Skin of body (tissue), 2 donors: ENCODE measurements around the gene DCST1. TPM values are rescaled to one million over a fixed set of nuclear protein-coding genes. Genes with fewer than 3 reads are reported as not detected.
"Not testable (repeated sequence)": the region's sequence is repeated elsewhere in the genome, so short reads cannot be mapped to it uniquely, and the experiment has no call there.

Experiments
- DNase-seq: peaks from one replicate; lab custom pipeline; 2025; lab: John Stamatoyannopoulos, UW
- total RNA-seq: library from RNA; depleted of rRNA; stranded (reverse); fragments of >200 nt; gene quantifications from one replicate; pipeline ENCODE4 v1.2.3, GENCODE V29; 2014

Gene DCST1, protein sequence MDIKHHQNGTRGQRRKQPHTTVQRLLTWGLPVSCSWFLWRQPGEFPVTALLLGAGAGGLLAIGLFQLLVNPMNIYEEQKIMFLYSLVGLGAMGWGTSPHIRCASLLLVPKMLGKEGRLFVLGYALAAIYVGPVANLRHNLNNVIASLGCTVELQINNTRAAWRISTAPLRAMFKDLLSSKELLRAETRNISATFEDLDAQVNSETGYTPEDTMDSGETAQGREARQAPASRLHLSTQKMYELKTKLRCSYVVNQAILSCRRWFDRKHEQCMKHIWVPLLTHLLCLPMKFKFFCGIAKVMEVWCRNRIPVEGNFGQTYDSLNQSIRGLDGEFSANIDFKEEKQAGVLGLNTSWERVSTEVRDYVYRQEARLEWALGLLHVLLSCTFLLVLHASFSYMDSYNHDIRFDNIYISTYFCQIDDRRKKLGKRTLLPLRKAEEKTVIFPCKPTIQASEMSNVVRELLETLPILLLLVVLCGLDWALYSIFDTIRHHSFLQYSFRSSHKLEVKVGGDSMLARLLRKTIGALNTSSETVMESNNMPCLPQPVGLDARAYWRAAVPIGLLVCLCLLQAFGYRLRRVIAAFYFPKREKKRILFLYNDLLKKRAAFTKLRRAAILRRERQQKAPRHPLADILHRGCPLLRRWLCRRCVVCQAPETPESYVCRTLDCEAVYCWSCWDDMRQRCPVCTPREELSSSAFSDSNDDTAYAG
- total RNA-seq: 0.10 TPM

DNA sequence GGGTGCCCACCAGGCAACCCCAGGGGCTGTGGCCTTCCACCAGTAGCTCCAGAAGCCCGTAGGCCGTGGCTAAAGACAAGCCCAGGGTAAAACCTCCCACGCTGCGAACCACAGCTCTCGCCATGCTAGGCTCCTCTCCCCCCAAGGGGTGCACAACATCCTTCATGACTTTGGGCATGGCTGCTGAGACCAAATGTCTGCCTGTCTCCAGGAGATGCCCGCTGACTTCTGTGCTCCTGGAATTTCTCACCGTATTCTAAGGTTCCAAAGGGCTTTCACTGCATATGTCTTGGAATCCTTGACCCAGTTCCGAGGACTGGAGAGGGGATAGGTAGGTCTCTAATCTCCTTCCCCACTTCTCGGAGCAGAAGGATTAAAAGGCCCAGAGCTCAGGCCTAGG, at the start of gene DCST1, which contains the start of gene DCST2:
TSS of gene DCST1 (plus strand) at position 301 of the 400 bp plus-strand sequence. CDS start 213 bp downstream, outside the sequence.
TSS of gene DCST2 (minus strand) at position 258 of the 400 bp plus-strand sequence. CDS start at position 178, 80 bp downstream.
- DNase-seq: no peak

DNA sequence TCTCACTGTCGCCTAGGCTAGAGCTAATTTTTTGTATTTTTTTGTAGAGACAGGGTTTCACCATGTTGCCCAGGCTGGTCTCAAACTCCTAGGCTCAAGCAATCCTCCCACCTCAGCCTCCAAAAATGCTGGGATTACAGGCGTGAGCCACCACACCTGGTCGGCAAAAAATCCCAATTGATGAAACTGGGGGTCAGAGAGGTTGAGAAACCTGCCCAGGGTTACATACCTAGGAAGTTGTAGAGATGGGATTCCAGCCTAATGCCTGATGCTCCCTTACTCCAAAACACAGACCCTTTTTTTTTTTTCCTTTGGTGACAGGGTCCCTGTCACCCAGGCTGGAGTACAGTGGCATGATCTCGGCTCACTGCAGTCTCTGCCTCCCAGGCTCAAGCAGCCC, 46.9 kb upstream of the DCST1 start:
- not testable (repeated sequence) for DNase-seq

DNA sequence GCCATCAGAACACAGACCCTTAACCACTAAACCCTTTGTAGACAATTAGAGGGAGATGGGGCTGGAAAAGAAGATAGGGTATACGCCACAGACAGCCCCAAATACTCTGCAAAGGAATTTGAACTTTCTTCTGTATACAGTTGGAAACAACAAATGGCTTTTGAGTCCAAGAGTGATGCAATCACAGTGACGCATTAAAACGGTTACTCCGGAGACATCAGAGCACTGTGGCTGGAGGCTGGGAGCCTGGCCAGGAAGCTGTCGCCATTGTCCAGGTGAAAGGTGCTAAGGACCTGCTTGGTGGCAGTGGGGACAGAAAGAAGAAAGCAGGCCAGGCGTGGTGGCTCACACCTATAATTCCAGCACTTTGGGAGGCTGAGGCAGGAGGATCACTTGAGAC, 46.3 kb upstream of the DCST1 start:
- DNase-seq: no peak

DNA sequence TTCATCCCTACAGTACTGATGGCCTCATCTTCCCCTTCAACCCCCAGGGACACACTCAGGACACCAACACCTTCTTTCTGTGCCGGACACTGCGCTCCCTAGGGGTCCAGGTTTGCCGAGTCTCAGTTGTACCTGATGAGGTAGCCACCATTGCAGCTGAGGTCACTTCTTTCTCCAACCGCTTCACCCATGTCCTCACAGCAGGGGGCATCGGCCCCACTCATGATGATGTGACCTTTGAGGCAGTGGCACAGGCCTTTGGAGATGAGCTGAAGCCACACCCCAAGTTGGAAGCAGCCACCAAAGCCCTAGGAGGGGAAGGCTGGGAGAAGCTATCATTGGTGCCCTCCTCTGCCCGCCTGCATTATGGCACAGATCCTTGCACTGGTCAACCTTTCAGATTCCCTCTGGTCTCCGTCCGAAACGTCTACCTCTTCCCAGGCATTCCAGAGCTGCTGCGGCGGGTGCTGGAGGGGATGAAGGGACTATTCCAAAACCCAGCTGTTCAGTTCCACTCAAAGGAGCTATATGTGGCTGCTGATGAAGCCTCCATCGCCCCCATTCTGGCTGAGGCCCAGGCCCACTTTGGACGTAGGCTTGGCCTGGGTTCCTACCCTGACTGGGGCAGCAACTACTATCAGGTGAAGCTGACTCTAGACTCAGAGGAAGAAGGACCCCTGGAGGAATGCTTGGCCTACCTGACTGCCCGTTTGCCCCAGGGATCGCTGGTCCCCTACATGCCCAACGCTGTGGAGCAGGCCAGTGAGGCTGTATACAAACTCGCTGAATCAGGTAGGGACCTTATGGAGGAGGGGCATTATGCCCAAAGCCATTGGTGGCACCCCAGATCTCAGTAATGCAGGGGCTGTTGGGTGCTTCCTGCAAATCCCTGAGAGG, 45.3 kb upstream of the DCST1 start:
- DNase-seq: no peak

DNA sequence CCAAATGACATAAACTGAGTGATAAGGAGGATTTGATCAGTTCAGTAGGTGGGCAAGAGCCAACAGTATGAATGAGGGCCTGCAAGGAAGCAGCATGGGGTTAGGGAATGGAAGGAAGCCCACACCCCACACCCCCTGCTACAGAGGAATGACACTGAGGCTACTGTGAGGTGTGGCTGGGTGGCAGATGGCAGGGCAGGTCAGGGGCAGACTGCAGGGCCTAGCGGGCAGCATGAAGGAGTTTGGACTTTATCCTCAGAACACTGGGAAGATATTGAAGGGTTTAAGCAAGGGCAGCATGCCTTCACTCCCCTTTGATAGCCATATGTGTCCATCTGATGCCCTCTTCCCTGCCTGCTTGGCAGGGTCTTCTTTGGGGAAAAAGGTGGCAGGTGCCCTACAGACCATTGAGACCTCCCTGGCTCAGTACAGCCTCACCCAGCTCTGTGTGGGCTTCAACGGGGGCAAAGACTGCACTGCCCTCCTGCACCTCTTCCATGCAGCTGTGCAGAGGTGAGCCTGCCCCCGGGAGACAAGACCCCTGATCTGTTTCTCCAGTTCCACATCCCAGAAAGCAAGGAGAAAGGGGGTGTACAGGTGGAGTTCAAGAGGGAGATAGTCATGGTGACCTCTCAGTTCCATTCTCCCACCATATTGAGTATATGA, 44.3 kb upstream of the DCST1 start:
- no peak for DNase-seq

DNA sequence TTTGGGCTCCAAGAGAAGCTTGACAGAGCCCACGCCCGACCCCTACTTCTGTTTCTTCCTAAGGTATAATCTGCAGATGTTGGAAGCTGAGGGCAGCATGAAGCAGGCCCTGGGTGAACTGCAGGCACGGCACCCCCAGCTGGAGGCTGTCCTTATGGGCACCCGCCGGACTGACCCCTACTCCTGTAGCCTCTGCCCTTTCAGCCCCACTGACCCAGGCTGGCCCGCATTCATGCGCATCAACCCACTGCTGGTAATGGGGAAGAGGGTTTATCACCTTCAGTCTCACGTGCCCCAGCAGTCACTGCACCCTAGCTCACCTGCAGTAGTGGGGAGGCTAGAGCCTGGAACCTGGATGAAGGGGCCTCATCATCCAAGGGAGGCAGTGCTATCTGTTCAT, 43.3 kb upstream of the DCST1 start:
- no peak for DNase-seq

DNA sequence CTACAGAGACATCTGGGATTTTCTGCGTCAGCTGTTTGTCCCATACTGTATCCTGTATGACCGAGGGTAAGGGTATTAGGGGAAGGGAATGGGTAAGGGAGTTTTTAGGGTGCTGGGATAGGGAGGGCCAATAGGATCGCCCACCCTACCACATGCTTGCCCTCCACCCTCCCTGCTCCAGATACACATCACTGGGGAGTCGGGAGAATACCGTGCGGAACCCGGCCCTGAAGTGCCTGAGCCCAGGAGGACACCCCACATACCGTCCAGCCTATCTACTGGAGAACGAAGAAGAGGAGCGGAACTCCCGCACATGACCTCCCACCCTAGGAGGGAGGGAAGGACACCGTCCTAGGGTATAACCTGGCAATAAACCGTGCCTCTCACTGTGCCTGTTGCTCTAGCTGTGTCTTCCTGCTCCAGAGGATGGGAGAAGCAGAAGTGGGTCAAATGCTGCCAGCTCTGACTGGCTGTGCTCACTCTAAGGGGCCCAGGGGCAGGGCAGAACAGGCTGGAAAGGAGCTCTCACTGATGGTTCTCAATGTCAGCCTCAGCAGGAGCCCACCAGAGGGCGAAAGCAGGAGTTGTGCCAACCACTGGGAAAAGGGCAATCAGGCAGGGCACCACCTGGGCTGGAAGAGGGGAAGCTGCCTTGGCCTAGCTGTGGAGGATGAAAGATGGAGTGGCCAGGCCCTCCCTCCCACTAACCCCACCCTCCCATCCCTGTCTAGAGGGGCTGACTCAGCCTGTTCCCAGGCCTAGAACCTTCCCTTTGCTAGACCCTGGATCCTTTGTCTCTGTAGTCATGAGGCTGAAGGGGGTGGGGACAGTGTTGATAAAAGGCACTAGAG, 40.7 kb upstream of the DCST1 start:
- no peak for DNase-seq

DNA sequence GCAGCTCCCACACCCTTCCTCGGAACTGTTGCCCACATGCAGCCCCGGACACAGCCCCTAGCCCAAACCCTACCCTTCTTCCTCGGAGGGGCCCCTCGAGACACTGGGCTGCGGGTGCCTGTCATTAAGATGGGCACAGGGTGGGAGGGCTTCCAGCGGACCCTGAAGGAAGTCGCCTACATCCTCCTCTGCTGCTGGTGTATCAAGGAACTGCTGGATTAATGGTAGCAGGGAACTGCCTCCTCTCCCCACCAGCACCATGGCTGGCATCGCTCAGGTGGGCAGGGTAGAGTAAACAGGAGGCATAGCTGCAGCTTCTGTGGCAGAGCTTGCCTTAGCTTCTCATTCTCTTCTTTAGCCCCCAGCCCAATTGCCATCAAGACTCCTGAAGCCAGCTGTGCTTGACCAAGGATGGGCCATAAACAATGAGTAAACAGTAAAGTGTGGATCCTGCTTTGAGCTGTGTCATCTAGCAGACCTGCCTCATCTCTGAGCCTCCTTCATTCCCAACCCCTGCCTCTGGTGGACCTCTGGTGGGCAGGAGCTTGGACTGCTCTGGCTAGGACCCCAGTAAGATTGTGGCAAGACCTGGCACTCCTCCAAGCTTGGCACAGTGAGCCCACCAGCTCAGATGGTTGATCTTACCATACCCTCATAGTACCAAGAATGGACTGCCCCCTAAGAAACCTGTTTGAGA, 39.9 kb upstream of the DCST1 start, which contains the start of gene LENEP:
TSS of gene LENEP (plus strand) at position 15 of the 697 bp plus-strand sequence. CDS start at position 37, 22 bp downstream.
- DNase-seq: no peak

DNA sequence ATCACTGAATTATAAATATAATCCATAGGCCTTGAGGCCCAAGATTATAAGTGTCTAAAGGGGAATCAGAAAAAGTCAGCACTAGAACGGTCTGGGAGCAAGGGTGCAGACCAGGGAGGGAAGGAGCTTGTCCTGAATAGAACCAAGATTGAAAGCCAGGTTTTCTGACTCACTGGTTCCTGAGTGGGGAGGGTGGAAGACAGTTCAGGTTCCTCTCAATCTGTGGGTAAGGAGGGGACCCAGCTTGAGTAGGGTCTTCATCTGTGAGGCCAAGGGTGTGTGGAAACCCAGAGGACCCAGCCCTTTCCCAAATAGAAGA, 39.4 kb upstream of the DCST1 start:
- no peak for DNase-seq

DNA sequence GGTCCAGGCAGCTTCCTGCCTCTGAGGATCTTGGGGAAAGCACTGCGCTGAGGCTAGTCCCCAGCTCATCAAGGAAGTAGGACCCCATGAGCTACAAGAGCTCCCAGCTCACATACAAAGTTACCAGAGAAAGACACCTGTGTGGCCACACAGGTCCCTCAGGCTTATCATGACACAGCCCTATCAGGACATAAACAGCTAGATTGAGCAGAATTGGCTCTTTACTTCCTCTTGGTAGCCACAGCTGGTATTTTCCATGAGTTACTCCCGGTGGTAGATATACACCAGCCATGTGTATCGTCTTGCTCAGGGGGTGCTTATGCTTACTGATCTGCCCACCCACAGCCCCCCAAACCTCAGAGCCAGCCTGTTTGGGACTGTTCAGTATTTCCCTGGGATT, 39.0 kb upstream of the DCST1 start:
- no peak for DNase-seq

DNA sequence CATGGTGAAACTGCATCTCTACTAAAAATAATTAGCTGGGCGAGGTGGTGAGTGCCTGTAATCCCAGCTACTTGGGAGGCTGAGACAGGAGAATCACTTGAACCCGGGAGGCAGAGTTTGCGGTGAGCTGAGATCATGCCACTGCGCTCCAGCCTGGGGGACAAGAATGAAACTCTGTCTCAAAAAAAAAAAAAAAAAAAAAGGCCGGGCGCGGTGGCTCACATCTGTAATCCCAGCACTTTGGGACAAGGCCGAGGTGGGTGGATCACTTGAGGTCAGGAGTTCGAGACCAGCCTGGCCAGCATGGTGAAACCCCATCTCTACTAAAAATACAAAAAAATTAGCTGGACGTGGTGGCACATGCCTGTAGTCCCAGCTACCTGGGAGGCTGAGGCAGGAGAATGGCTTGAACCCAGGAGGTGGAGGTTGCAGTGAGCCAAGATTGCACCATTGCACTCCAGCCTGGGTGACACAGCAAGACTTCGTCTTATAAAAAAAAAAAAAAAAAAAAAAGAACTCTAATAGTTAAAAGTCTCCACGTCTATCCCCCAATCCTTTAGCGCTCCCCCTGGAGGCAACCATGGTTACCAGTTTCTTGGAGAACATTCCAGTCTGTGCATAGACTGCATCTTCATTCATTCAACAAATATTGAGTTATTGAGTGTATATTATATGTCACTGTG, 38.2 kb upstream of the DCST1 start:
- DNase-seq: peak; percentile 32

DNA sequence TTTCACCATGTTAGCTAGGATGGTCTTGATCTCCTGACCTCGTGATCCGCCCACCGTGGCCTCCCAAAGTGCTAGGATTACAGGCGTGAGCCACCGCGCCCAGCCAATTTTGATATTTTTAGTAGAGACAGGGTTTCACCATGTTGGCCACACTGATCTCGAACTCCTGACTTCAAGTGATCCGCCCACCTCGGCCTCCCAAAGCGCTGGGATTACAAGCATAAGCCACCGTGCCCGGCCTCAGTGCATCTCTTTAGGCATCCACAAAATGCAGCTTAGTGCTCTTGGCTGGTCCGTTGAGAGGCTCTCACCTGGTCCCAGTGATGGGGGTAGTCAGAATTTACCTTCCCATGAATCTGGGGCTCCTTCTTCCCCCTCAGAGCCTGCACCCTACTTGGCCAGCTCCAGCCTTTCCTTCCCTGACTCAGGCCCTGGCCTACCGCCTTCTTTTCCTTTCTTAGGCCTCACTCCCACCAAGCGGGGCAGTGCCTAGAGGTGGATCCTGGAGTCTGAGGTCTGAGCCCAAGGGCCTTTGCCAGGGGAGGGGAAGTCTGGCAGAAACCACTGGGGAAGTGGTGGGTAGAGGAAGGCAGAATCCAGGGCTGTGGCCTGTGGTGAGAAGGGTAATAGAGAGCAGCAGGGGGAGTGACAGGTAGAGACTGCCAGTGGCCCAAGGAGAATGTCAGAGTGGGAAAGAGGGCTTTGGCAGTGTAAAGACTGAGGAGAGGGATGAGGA, 36.5 kb upstream of the DCST1 start:
- no peak for DNase-seq

DNA sequence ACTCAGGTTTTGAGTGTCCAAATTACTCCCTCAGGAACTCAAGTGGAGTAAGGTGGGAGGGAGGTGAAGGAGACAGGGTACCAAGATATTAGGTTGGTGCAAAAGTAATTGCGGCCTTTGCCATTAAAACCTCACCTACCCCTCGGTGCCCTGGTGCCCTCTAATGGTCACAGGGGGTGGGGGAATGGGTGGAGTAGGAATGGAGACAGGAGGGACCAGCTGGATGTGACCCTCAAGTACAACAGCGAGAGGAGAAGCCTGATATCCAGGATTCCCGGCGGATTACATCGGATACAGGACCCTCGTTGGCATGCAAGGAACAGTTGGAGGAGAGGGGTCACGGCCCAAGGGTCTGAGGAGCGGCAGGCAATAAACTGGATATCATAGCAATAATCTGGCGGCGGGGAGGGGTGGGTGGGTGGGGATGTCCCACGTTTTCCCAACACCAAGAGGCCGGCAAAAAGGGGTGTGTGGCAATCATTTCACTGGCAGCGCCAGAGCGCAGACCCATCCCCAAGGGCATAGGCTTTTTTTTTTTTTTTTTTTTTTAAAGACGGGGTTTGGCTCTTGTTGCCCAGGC, 35.3 kb upstream of the DCST1 start:
- DNase-seq: no peak

DNA sequence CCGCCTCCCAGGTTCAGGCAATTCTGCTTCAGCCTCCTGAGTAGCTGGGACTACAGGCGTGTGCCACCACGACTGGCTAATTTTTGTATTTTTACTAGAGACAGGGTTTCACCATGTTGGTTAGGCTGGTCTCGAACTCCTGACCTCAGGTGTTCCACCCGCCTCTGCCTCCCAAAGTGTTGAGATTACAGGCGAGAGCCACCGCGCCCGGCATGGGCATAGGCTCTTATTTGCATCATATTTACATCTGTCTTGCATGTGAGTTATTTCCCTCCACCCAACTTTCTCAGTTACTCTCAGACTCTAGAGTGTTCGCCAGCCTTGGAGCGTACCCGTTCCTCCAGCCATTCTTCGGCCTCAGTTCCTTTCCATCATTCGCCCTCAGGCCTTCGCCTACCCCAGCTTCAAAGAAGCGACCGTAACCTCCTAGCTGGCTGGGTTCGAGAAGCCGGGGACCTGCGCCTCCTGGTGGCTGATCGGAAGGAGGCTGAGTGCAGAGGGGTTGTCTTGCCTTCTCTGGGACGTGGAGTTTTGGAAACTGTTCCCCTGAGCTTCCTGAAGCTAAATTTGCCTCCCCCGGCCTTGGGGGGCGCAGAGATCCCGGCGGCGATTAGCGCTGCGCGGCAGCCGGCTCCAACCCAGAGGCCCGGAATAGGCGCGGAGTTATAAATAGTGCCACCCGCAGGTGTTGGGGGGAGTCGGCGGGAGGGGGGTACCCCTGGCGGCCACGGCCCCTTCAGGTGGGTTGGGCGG, 34.6 kb upstream of the DCST1 start:
- peak; percentile 71 for DNase-seq

DNA sequence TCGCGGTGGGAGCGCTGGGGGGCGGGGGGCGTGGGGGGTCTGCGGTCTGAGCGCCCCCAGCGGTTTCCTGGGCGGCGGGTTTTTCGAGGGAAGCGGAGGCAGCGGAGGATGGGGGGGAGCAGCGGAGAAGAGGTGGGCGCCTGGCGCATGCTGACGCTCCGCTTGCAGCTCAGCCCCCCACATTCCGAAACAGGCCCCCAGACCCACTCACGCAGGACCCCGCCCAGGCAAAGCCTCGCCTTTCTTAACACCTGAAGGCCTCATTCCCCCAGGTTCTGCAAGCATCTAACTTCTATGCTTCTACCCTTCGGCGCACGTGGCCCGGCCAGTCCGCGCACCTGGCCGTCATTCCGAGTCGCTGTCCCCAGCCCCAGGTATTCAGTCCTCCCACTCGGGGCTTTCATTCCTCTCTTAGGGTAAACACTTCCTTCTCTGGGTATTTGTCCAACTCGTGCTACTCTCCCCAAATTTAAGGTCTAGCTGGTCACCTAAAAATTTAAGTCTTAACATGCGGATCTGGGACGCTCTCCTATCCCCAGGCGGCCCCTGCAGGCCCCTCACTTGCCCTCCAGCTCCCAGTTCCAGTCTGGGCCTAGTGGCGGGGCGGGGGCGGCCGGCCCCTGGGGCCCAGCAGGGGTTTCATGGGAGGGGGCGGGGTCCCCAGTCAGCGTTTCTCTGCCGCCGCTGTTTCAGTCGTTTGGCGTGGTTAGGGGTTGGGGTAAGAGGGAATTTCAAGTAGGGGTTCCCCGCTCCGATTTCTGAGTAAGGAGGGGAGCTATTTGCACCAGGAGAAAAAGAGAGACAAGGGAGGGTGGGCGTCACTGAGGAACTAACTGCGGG, 33.8 kb upstream of the DCST1 start:
- DNase-seq: peak; percentile 30

DNA sequence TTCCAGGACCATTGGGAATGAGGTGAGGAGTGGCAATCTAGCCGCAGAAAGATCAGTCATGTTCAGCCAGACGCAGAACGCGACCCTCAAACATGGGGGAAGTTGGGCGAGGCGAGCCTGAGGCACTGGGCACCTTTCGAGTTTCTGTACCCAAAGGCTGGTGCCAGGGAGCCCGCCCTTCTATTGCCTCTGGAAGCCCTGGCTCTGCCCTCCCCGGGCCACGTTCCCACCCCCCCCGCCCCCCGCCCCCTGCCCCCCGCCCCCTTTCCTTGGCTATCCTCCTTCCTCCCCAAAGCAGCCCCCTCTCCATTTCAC, 33.3 kb upstream of the DCST1 start:
- DNase-seq: no peak
